Ishikawa (cell line): ENCODE data around the gene CDC42BPB.

Experiments used
- CEBPB ChIP-seq: IDR thresholded peaks from 2 replicates; pipeline ENCODE4 v1.6.1; 2012
- EP300 ChIP-seq: IDR thresholded peaks from 2 replicates; pipeline ENCODE4 v1.6.1; 2012; ENCODE audit warnings: borderline replicate concordance
- MAX ChIP-seq: IDR thresholded peaks from 2 replicates; pipeline ENCODE4 v1.6.1; 2012
- REST ChIP-seq: IDR thresholded peaks from 2 replicates; pipeline ENCODE4 v1.6.1; 2012; ENCODE audit warnings: low read depth, mild to moderate bottlenecking

- TF ChIP-seq EP300, result no peak
- no peak for TF ChIP-seq MAX
- no peak for TF ChIP-seq REST
- no peak for TF ChIP-seq CEBPB
These were observed 164.7 kb downstream of the CDC42BPB start for GRCh38 chr14:102892651-102893050.
